ENCODE results near the gene AMH.

AMH gene

DNA sequence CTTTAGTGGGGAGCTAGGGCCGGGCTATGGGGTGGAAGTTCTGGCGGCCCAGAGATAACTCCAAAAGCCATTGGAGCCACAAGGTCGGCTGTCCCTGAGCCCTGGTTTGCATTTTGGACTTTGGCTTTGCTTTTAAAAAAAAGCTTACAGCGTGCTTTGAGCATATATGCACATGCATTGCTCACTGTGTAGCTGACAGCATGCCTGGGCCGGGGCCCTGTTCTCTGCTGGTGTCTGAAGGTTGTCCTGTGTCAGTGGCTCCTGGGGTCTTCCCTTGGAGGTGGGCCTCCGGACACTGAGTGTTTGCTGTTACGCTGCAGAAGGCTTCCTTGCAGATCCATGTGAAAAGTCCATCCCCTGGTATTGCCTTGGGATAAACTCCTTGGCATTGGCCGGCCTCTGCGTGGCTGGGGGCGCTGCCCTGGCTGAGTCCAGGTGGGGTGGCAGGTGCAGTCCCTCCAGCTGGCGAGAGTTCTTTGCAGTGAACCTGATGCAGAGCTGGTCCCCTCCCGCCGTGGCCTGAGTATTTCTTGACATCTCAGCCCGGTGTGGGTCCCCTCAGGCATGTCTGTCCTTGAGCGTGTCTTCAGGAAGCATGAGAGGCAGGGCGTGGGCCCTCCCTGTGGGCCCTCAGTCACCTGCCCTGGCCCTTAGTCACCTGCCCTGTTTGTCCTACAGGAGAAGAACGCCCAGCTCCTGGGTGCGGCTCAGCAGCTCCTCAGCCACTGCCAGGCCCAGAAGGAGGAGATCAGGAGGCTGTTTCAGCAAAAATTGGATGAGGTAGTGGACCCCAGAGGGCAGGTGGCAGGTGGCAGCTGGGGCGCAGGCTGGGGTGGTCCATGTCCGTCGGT lies 36.0 kb upstream of the AMH start:
- H3K4me1 ChIP-seq (ENCODE audit: control insufficient read depth in 2 of 2, insufficient read depth in 1 of 2, low read depth in 1 of 2, low read length in 2 of 2), result peaks cover 0 to 6% of the 10 kb centered on the region in 2 donors
- H4K8ac ChIP-seq (ENCODE audit: low read depth, low read length), result no peak overlapping the region
- H2AFZ ChIP-seq (ENCODE audit: low read length), result no peak overlapping the region
- no peak for DNase-seq (ENCODE audit: low spot score)
- WGBS, 2 donors (ENCODE audit: extremely low coverage in 2 of 2, insufficient read length in 2 of 2, insufficient replicate concordance in 1 of 2), result no CpG with 5 or more reads among the region's 21 CpGs
- H4K91ac ChIP-seq (ENCODE audit: low read depth, low read length, poor library complexity), result no peak overlapping the region
- H3K79me1 ChIP-seq (ENCODE audit: low read depth, low read length), result peaks cover 18% of the 10 kb centered on the region
- H3K36me3 ChIP-seq (replicated peaks in 1 of 2; ENCODE audit: control insufficient read depth in 2 of 2, insufficient read depth in 2 of 2, low read length in 2 of 2), result peaks cover 70 to 100% of the 10 kb centered on the region in 2 donors
- no peak overlapping the region for H2BK5ac ChIP-seq (ENCODE audit: low read length)
- no peaks in the 10 kb centered on the region for H3K27me3 ChIP-seq (ENCODE audit: control insufficient read depth in 3 of 3, insufficient read depth in 3 of 3, low read depth in 1 of 3, low read length in 3 of 3)
- peaks cover 0 to 3% of the 10 kb centered on the region in 2 donors for H3K9me3 ChIP-seq (replicated peaks in 1 of 2; ENCODE audit: control insufficient read depth in 2 of 2, insufficient read depth in 1 of 2, low read depth in 1 of 2, low read length in 2 of 2)
- no peak overlapping the region for H3K4me2 ChIP-seq (ENCODE audit: insufficient read depth, low read length, poor library complexity, severe bottlenecking)
- H3K4me3 ChIP-seq (ENCODE audit: low read length in 2 of 2), result no peak overlapping the region
- no peak overlapping the region for H3K18ac ChIP-seq (ENCODE audit: low read length)
- H3K4ac ChIP-seq (ENCODE audit: low read length), result no peak overlapping the region
- no peak overlapping the region for H3K14ac ChIP-seq (ENCODE audit: low read length)
- H2BK12ac ChIP-seq (ENCODE audit: low read length), result no peak overlapping the region
- no peak overlapping the region for H3K9ac ChIP-seq (ENCODE audit: low read depth, low read length, poor library complexity)
- no peak overlapping the region for H2BK120ac ChIP-seq (ENCODE audit: low read depth, low read length)
- H2BK15ac ChIP-seq (ENCODE audit: low read length), result no peak overlapping the region
- no peak overlapping the region for H2AK5ac ChIP-seq (ENCODE audit: low read depth, low read length)
- no peak overlapping the region for H3K27ac ChIP-seq (replicated peaks; ENCODE audit: low read length)
- H3K23ac ChIP-seq (ENCODE audit: low read depth, low read length, poor library complexity), result no peak overlapping the region

DNA sequence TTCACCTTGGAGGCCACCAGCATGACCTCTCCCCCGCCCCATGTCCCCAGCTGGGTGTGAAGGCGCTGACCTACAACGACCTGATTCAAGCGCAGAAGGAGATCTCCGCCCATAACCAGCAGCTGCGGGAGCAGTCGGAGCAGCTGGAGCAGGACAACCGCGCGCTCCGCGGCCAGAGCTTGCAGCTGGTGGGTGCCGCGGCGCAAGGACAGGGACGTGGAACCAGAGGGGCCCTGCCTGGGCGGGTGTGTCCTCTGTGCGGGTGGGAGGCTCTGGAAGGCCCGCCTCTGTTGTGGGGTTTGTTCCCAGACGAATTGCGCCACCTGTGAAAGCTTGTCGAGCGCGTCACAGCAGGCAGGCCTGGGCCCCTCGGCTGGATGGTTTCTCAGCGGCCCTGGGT lies 35.3 kb upstream of the AMH start:
- Histone ChIP-seq H3K36me3 (replicated peaks in 1 of 2; ENCODE audit: control insufficient read depth in 2 of 2, insufficient read depth in 2 of 2, low read length in 2 of 2) (peaks cover 71 to 96% of the 10 kb centered on the region in 2 donors), H3K14ac (ENCODE audit: low read length) (no peak overlapping the region), H2BK5ac (ENCODE audit: low read length) (no peak overlapping the region), H2BK15ac (ENCODE audit: low read length) (no peak overlapping the region), H3K27me3 (ENCODE audit: control insufficient read depth in 3 of 3, insufficient read depth in 3 of 3, low read depth in 1 of 3, low read length in 3 of 3) (no peaks in the 10 kb centered on the region), H4K91ac (ENCODE audit: low read depth, low read length, poor library complexity) (no peak overlapping the region), H3K4me2 (ENCODE audit: insufficient read depth, low read length, poor library complexity, severe bottlenecking) (no peak overlapping the region), H3K4me1 (ENCODE audit: control insufficient read depth in 2 of 2, insufficient read depth in 1 of 2, low read depth in 1 of 2, low read length in 2 of 2) (no peaks in the 10 kb centered on the region), H3K18ac (ENCODE audit: low read length) (no peak overlapping the region), H3K4me3 (ENCODE audit: low read length in 2 of 2) (no peak overlapping the region), H3K9me3 (replicated peaks in 1 of 2; ENCODE audit: control insufficient read depth in 2 of 2, insufficient read depth in 1 of 2, low read depth in 1 of 2, low read length in 2 of 2) (peaks cover 0 to 3% of the 10 kb centered on the region in 2 donors), H3K9ac (ENCODE audit: low read depth, low read length, poor library complexity) (peak overlapping the region; percentile 60), H2BK12ac (ENCODE audit: low read length) (no peak overlapping the region), H2BK120ac (ENCODE audit: low read depth, low read length) (no peak overlapping the region), H4K8ac (ENCODE audit: low read depth, low read length) (no peak overlapping the region), H3K27ac (replicated peaks; ENCODE audit: low read length) (no peak overlapping the region), H2AFZ (ENCODE audit: low read length) (no peak overlapping the region), H3K79me1 (ENCODE audit: low read depth, low read length) (peaks cover 18% of the 10 kb centered on the region), H2AK5ac (ENCODE audit: low read depth, low read length) (no peak overlapping the region), H3K23ac (ENCODE audit: low read depth, low read length, poor library complexity) (peak overlapping the region; percentile 43), H3K4ac (ENCODE audit: low read length) (no peak overlapping the region)
- DNase-seq (ENCODE audit: low spot score), result no peak
- WGBS, 2 donors (ENCODE audit: extremely low coverage in 2 of 2, insufficient read length in 2 of 2, insufficient replicate concordance in 1 of 2), result no CpG with 5 or more reads among the region's 26 CpGs

DNA sequence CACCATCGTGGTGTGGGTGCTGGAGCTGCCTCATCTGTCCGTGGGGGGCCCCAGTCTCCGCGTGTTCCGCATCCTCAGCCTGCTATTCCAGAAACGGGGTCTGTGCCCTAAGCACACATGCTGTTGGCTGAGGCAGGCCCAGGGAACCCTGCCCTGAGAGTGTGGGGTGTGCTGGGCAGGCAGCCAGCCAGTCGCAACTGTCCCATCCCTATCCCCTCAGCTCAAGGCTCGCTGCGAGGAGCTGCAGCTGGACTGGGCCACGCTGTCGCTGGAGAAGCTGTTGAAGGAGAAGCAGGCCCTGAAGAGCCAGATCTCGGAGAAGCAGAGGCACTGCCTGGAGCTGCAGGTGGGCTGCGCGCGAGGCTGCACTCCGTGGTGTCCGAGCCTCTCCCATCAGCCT lies 34.9 kb upstream of the AMH start:
- H4K8ac ChIP-seq (ENCODE audit: low read depth, low read length), result no peak overlapping the region
- no peak overlapping the region for H2AFZ ChIP-seq (ENCODE audit: low read length)
- H3K14ac ChIP-seq (ENCODE audit: low read length), result no peak overlapping the region
- no peak for DNase-seq (ENCODE audit: low spot score)
- H4K91ac ChIP-seq (ENCODE audit: low read depth, low read length, poor library complexity), result no peak overlapping the region
- H3K4me1 ChIP-seq (ENCODE audit: control insufficient read depth in 2 of 2, insufficient read depth in 1 of 2, low read depth in 1 of 2, low read length in 2 of 2), result no peaks in the 10 kb centered on the region
- no peaks in the 10 kb centered on the region for H3K27me3 ChIP-seq (ENCODE audit: control insufficient read depth in 3 of 3, insufficient read depth in 3 of 3, low read depth in 1 of 3, low read length in 3 of 3)
- H3K79me1 ChIP-seq (ENCODE audit: low read depth, low read length), result peaks cover 18% of the 10 kb centered on the region
- peak overlapping the region; percentile 75 for H2BK12ac ChIP-seq (ENCODE audit: low read length)
- peak overlapping the region in 1 of 2 donors; percentile 43 for H3K4me3 ChIP-seq (ENCODE audit: low read length in 2 of 2)
- H2BK5ac ChIP-seq (ENCODE audit: low read length), result no peak overlapping the region
- H3K4me2 ChIP-seq (ENCODE audit: insufficient read depth, low read length, poor library complexity, severe bottlenecking), result no peak overlapping the region
- peak overlapping the region; percentile 17 for H3K18ac ChIP-seq (ENCODE audit: low read length)
- H3K9ac ChIP-seq (ENCODE audit: low read depth, low read length, poor library complexity), result peak overlapping the region; percentile 60
- WGBS, 2 donors (ENCODE audit: extremely low coverage in 2 of 2, insufficient read length in 2 of 2, insufficient replicate concordance in 1 of 2), result no CpG with 5 or more reads among the region's 17 CpGs
- H3K4ac ChIP-seq (ENCODE audit: low read length), result no peak overlapping the region
- H3K23ac ChIP-seq (ENCODE audit: low read depth, low read length, poor library complexity), result peak overlapping the region; percentile 73
- H2BK120ac ChIP-seq (ENCODE audit: low read depth, low read length), result no peak overlapping the region
- H2BK15ac ChIP-seq (ENCODE audit: low read length), result no peak overlapping the region
- H3K36me3 ChIP-seq (replicated peaks in 1 of 2; ENCODE audit: control insufficient read depth in 2 of 2, insufficient read depth in 2 of 2, low read length in 2 of 2), result peaks cover 71 to 96% of the 10 kb centered on the region in 2 donors
- no peak overlapping the region for H3K27ac ChIP-seq (replicated peaks; ENCODE audit: low read length)
- peak overlapping the region; percentile 56 for H2AK5ac ChIP-seq (ENCODE audit: low read depth, low read length)
- peaks cover 0 to 3% of the 10 kb centered on the region in 2 donors for H3K9me3 ChIP-seq (replicated peaks in 1 of 2; ENCODE audit: control insufficient read depth in 2 of 2, insufficient read depth in 1 of 2, low read depth in 1 of 2, low read length in 2 of 2)

DNA sequence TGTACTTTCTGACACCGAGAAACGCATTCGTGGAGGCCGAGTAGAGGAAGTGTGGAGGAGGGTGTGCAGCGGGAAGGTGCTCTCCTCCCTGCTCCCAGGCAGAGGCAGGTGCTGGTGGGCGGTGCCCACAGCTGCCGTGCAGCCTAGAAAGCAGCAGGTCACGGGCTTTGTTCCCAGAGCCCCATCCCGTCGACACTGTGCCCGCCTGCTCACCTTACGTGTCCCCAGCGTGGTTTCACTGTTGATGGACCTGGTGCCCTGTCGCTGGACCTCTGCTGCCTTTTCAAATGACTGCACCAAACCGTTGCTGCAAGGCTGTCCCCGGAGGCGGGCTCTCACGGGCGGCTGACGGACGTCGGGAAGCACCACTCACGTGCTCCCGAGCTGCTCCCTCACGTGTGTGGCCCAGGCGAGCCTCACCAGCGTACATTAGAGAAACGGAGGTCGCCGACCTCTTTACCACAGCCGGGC lies 33.8 kb upstream of the AMH start:
- Histone ChIP-seq H3K18ac (ENCODE audit: low read length) (no peak overlapping the region), H3K27me3 (ENCODE audit: control insufficient read depth in 3 of 3, insufficient read depth in 3 of 3, low read depth in 1 of 3, low read length in 3 of 3) (no peaks in the 10 kb centered on the region)
- DNase-seq (ENCODE audit: low spot score), result no peak

More for the DNA sequence above, 33.8 kb upstream of the AMH start:
- H3K9me3 ChIP-seq (replicated peaks in 1 of 2; ENCODE audit: control insufficient read depth in 2 of 2, insufficient read depth in 1 of 2, low read depth in 1 of 2, low read length in 2 of 2), result peaks cover 0 to 3% of the 10 kb centered on the region in 2 donors
- no peak overlapping the region for H2BK120ac ChIP-seq (ENCODE audit: low read depth, low read length)
- H2BK5ac ChIP-seq (ENCODE audit: low read length), result no peak overlapping the region
- H3K14ac ChIP-seq (ENCODE audit: low read length), result peak overlapping the region; percentile 82
- no peak overlapping the region for H2AFZ ChIP-seq (ENCODE audit: low read length)
- H2BK12ac ChIP-seq (ENCODE audit: low read length), result no peak overlapping the region
- H3K4ac ChIP-seq (ENCODE audit: low read length), result no peak overlapping the region
- H3K36me3 ChIP-seq (replicated peaks in 1 of 2; ENCODE audit: control insufficient read depth in 2 of 2, insufficient read depth in 2 of 2, low read length in 2 of 2), result peaks cover 73 to 96% of the 10 kb centered on the region in 2 donors
- no peak overlapping the region for H2AK5ac ChIP-seq (ENCODE audit: low read depth, low read length)
- H4K8ac ChIP-seq (ENCODE audit: low read depth, low read length), result no peak overlapping the region
- no peak overlapping the region for H3K4me2 ChIP-seq (ENCODE audit: insufficient read depth, low read length, poor library complexity, severe bottlenecking)
- no peak overlapping the region for H3K27ac ChIP-seq (replicated peaks; ENCODE audit: low read length)
- H2BK15ac ChIP-seq (ENCODE audit: low read length), result no peak overlapping the region
- H3K4me1 ChIP-seq (ENCODE audit: control insufficient read depth in 2 of 2, insufficient read depth in 1 of 2, low read depth in 1 of 2, low read length in 2 of 2), result no peaks in the 10 kb centered on the region
- WGBS, 2 donors (ENCODE audit: extremely low coverage in 2 of 2, insufficient read length in 2 of 2, insufficient replicate concordance in 1 of 2), result no CpG with 5 or more reads among the region's 31 CpGs
- H4K91ac ChIP-seq (ENCODE audit: low read depth, low read length, poor library complexity), result no peak overlapping the region
- H3K4me3 ChIP-seq (ENCODE audit: low read length in 2 of 2), result no peak overlapping the region
- H3K23ac ChIP-seq (ENCODE audit: low read depth, low read length, poor library complexity), result peak overlapping the region; percentile 31
- no peak overlapping the region for H3K9ac ChIP-seq (ENCODE audit: low read depth, low read length, poor library complexity)
- peaks cover 20% of the 10 kb centered on the region for H3K79me1 ChIP-seq (ENCODE audit: low read depth, low read length)
